B cell (primary cell): Measurements from ENCODE around the gene KSR2.

Source experiments
- EZH2 ChIP-seq: IDR thresholded peaks from 2 replicates; pipeline ENCODE4 v1.6.1; 2012; ENCODE audit warnings: borderline replicate concordance, low read depth, mild to moderate bottlenecking, moderate library complexity, low read length; ENCODE audit not compliant: insufficient read depth, poor library complexity, severe bottlenecking
- TF ChIP-seq, protein P1 (sequence below): fragments of 200-600 bp; IDR thresholded peaks from one replicate; pipeline ENCODE4 v1.8.0; 2022; ENCODE audit warnings: antibody characterized with exemption, mild to moderate bottlenecking

GRCh38 chr12:117882603-117883184, 86.1 kb downstream of the KSR2 start:
- TF ChIP-seq, protein P1, sequence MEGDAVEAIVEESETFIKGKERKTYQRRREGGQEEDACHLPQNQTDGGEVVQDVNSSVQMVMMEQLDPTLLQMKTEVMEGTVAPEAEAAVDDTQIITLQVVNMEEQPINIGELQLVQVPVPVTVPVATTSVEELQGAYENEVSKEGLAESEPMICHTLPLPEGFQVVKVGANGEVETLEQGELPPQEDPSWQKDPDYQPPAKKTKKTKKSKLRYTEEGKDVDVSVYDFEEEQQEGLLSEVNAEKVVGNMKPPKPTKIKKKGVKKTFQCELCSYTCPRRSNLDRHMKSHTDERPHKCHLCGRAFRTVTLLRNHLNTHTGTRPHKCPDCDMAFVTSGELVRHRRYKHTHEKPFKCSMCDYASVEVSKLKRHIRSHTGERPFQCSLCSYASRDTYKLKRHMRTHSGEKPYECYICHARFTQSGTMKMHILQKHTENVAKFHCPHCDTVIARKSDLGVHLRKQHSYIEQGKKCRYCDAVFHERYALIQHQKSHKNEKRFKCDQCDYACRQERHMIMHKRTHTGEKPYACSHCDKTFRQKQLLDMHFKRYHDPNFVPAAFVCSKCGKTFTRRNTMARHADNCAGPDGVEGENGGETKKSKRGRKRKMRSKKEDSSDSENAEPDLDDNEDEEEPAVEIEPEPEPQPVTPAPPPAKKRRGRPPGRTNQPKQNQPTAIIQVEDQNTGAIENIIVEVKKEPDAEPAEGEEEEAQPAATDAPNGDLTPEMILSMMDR = no peak
- TF ChIP-seq EZH2 = no peak
